Mesothelial cell of epicardium (in vitro differentiated cells): ENCODE results near the gene ALK. TPM values are rescaled to one million over a fixed set of nuclear protein-coding genes. Genes with fewer than 3 reads are reported as not detected.

Experiments used
- DNase-seq, 2 experiments: peaks; one replicate each; pipeline ENCODE4 v3.0.0; 2021; ENCODE audit warnings: low spot score in 2 of 2; ENCODE audit not compliant: unreplicated experiment in 2 of 2
- H3K27ac Mint-ChIP-seq: 2 replicates; pipeline ENCODE4 v1.8.0; 2021; ENCODE audit warnings: mixed read lengths
- H3K27me3 Mint-ChIP-seq: 2 replicates; pipeline ENCODE4 v1.8.0; 2021; ENCODE audit warnings: low read depth, mixed read lengths
- H3K36me3 Mint-ChIP-seq: 2 replicates; pipeline ENCODE4 v1.8.0; 2021; ENCODE audit warnings: mixed read lengths
- H3K4me1 Mint-ChIP-seq: 2 replicates; pipeline ENCODE4 v1.8.0; 2021; ENCODE audit warnings: mixed read lengths
- H3K4me3 Mint-ChIP-seq: 2 replicates; pipeline ENCODE4 v1.8.0; 2021; ENCODE audit warnings: mild to moderate bottlenecking, moderate library complexity, mixed read lengths
- H3K9me3 Mint-ChIP-seq: 2 replicates; pipeline ENCODE4 v1.8.0; 2021; ENCODE audit warnings: mixed read lengths
- CTCF ChIP-seq: fragments of 200-600 bp; sonication (generic); IDR thresholded peaks from one replicate; pipeline ENCODE4 v1.5.0; 2021; ENCODE audit warnings: antibody characterized with exemption; ENCODE audit not compliant: unreplicated experiment
- total RNA-seq: library from RNA; stranded (reverse); gene quantifications from 3 replicates; pipeline ENCODE4 v1.2.1, GENCODE V29; 2021

Gene ALK
- total RNA-seq, 1 donor from 2014 or later: 0.13 TPM

- Mint-ChIP-seq H3K9me3 (peaks cover 19% of the 10 kb centered on the region), H3K4me3 (no peak overlapping the region), H3K27ac (no peak overlapping the region), H3K27me3 (peaks cover 2% of the 10 kb centered on the region), H3K36me3 (no peaks in the 10 kb centered on the region), H3K4me1 (no peaks in the 10 kb centered on the region)
- DNase-seq: no peak
- no peak for TF ChIP-seq CTCF
These were observed 433.3 kb downstream of the ALK start for GRCh38 chr2:29487967-29488555.

GRCh38 chr2:29485631-29486030, 435.8 kb downstream of the ALK start:
- peaks cover 2% of the 10 kb centered on the region for H3K27me3 Mint-ChIP-seq
- no peaks in the 10 kb centered on the region for H3K4me1 Mint-ChIP-seq
- H3K9me3 Mint-ChIP-seq: peaks cover 19% of the 10 kb centered on the region
- H3K36me3 Mint-ChIP-seq: no peaks in the 10 kb centered on the region
- no peak overlapping the region for H3K27ac Mint-ChIP-seq
- no peak overlapping the region for H3K4me3 Mint-ChIP-seq
- no peak for TF ChIP-seq CTCF
- DNase-seq: no peak

GRCh38 chr2:29485117-29485516, 436.3 kb downstream of the ALK start:
- peaks cover 4% of the 10 kb centered on the region for H3K4me1 Mint-ChIP-seq
- peaks cover 19% of the 10 kb centered on the region for H3K9me3 Mint-ChIP-seq
- no peak overlapping the region for H3K27ac Mint-ChIP-seq
- TF ChIP-seq CTCF: no peak
- H3K36me3 Mint-ChIP-seq: no peaks in the 10 kb centered on the region
- no peak overlapping the region for H3K4me3 Mint-ChIP-seq
- H3K27me3 Mint-ChIP-seq: peaks cover 4% of the 10 kb centered on the region
- no peak for DNase-seq

GRCh38 chr2:29482867-29483266, 438.5 kb downstream of the ALK start:
- Mint-ChIP-seq H3K4me3 (no peak overlapping the region), H3K27ac (no peak overlapping the region), H3K27me3 (peaks cover 10% of the 10 kb centered on the region), H3K4me1 (peaks cover 12% of the 10 kb centered on the region), H3K36me3 (no peaks in the 10 kb centered on the region), H3K9me3 (peaks cover 19% of the 10 kb centered on the region)
- no peak for DNase-seq
- no peak for TF ChIP-seq CTCF

- Mint-ChIP-seq H3K9me3 (peaks cover 19% of the 10 kb centered on the region), H3K4me1 (peaks cover 12% of the 10 kb centered on the region), H3K27ac (no peak overlapping the region), H3K4me3 (no peak overlapping the region), H3K36me3 (no peaks in the 10 kb centered on the region), H3K27me3 (peaks cover 14% of the 10 kb centered on the region)
- TF ChIP-seq CTCF: no peak
- DNase-seq: no peak
These were observed 439.0 kb downstream of the ALK start for GRCh38 chr2:29482348-29482747.

- no peak overlapping the region for H3K4me3 Mint-ChIP-seq
- H3K36me3 Mint-ChIP-seq: no peaks in the 10 kb centered on the region
- DNase-seq: no peak
- H3K9me3 Mint-ChIP-seq: peaks cover 19% of the 10 kb centered on the region
- peaks cover 19% of the 10 kb centered on the region for H3K27me3 Mint-ChIP-seq
- no peak for TF ChIP-seq CTCF
- no peak overlapping the region for H3K27ac Mint-ChIP-seq
- H3K4me1 Mint-ChIP-seq: peaks cover 12% of the 10 kb centered on the region
These were observed 440.1 kb downstream of the ALK start for GRCh38 chr2:29481313-29481712.
